Heart left ventricle (tissue), 16 donors: ENCODE measurements around the gene FBLN2. TPM values are rescaled to one million over a fixed set of nuclear protein-coding genes. Genes with fewer than 3 reads are reported as not detected.

Source experiments
- ATAC-seq, 4 donors: fragments of 200-7000 bp; cut with Tn5 transposase; one replicate each; pipeline ENCODE4 v1.9.1; 2020 to 2022; ENCODE audit warnings: moderate library complexity in 4 of 4, mild to moderate bottlenecking in 3 of 4, moderate number of reproducible peaks in 1 of 4
- DNase-seq, 5 donors: peaks; one replicate each; pipeline ENCODE4 v3.0.0-alpha.2; 2020
- H3K27ac ChIP-seq, 12 donors: fragments of 200-600 bp; sonication (generic) in 4 of 12; one replicate each; pipeline versions ENCODE4 v1.5.0 to v1.8.0; 2016 to 2022; ENCODE audit warnings: mild to moderate bottlenecking in 2 of 12
- H3K27me3 ChIP-seq, 9 donors: fragments of 200-600 bp; sonication (generic) in 2 of 9; one replicate each; pipeline versions ENCODE4 v1.5.1 to v1.8.0; 2016 to 2022; ENCODE audit warnings: mild to moderate bottlenecking in 3 of 9
- H3K36me3 ChIP-seq, 9 donors: fragments of 200-600 bp; sonication (generic) in 2 of 9; one replicate each; pipeline versions ENCODE4 v1.5.0 to v1.8.0; 2018 to 2022; ENCODE audit warnings: mild to moderate bottlenecking in 2 of 9
- H3K4me1 ChIP-seq, 12 donors: fragments of 200-600 bp; sonication (generic) in 4 of 12; one replicate each; pipeline versions ENCODE4 v1.5.0 to v1.8.0; 2016 to 2022; ENCODE audit warnings: mild to moderate bottlenecking in 3 of 12
- H3K4me3 ChIP-seq, 12 donors: fragments of 200-600 bp; sonication (generic) in 4 of 12; one replicate each; pipeline versions ENCODE4 v1.5.0 to v1.8.0; 2017 to 2022; ENCODE audit warnings: mild to moderate bottlenecking in 9 of 12, moderate library complexity in 4 of 12
- H3K9me3 ChIP-seq, 12 donors: fragments of 200-600 bp; sonication (generic) in 4 of 12; one replicate each; pipeline versions ENCODE4 v1.5.0 to v1.8.0; 2016 to 2022; ENCODE audit warnings: mild to moderate bottlenecking in 1 of 12
- CTCF ChIP-seq, 12 donors: fragments of 200-600 bp; sonication (generic) in 4 of 12; IDR thresholded peaks; one replicate each; pipeline versions ENCODE4 v1.5.0 to v1.8.0; 2018 to 2022; ENCODE audit warnings: antibody characterized with exemption in 12 of 12, mild to moderate bottlenecking in 5 of 12
- POLR2A ChIP-seq, 2 donors: fragments of 450-650 bp; IDR thresholded peaks; one replicate each; pipeline ENCODE4 v1.6.1; 2017; ENCODE audit warnings: antibody characterized with exemption in 2 of 2, mild to moderate bottlenecking in 2 of 2, moderate library complexity in 2 of 2
- WGBS, 4 donors: extraction: QIAGEN DNeasy Blood & Tissue Kit in 2 of 4; methylation state at CpG; one replicate each; pipeline versions ENCODE4 v1.1.5 to v1.1.7; 2013 to 2018; 5-methylcytosine and 5-hydroxymethylcytosine counted together
- intact Hi-C, 10 donors: fragments of 100-400 bp; cut with DNase I; formaldehyde crosslinking; loops; one replicate each; pipeline versions ENCODE4 v1.11.1 to v1.14.2; 2022
- polyA plus RNA-seq, 2 donors: library from polyadenylated mRNA; stranded (reverse); fragments of 200-250 nt; gene quantifications; one replicate each; pipeline ENCODE4 v1.2.3, GENCODE V29; 2013
- total RNA-seq, 9 donors: library from RNA; depleted of rRNA in 2 of 9; stranded (reverse); fragments of >200 nt in 2 of 9; fragmentation: NEBNext Ultra II Directional in 3 of 9; extraction: Animal tissue kit (Norgen Biotek cat#: 25700) in 3 of 9; gene quantifications; one replicate each; pipeline versions ENCODE4 v1.1.0 to v1.2.4, GENCODE V29; 2016 to 2023
- donor health status: ischemic (EF 13 %, LVEDD 7.1; RV severe dilation, severe dysfunction).
- donor health status: healthy with polysubstance abuse.
- donor health status: DM: no; HTN: yes; CAD: no.
- donor health status: DM: no; HTN: no; CAD: no.
- donor health status: ischemic (EF 25% LVEDD 6.9; RV normal size, moderate dysfunction).
- donor health status: ischemic (EF 25% LVEDD 5.7; RV mildly dilated, moderate dysfunction).
- donor health status: healthy.
- donor health status: DM: yes; HTN: yes; CAD: no.
- donor health status: ischemic (EF 35%, LVEDD 5.7; RV mildly dilated, moderate dysfunction).
- donor health status: nonischemic (EF 11% LVEDD 7.7; RV severe dilation, severe dysfunction).
- donor health status: DM: yes; HTN: yes; CAD: no.
- donor health status: PGD.
- donor health status: ischemic (EF 29% LVEDD 5.4; RV normal size, mild dysfunction).
- donor health status: nonischemic (EF 23%, LVEDD 6.1; RV moderate dilation, normal function).

The FBLN2 gene
- total and polyA plus RNA-seq, 11 donors: 16.5 to 118 (median 42.7) TPM

- peak in 2 of 4 donors; percentile 14 to 16 for ATAC-seq
Observed at GRCh38 chr3:13638927-13639326, 90.0 kb downstream of the FBLN2 start.

GRCh38 chr3:13642597-13642996, 93.7 kb downstream of the FBLN2 start:
- TF ChIP-seq POLR2A (IDR thresholded peaks at IDR 0.05): no peak
- no peak for TF ChIP-seq CTCF (IDR thresholded peaks at IDR 0.05)

More at GRCh38 chr3:13638927-13639326, 90.0 kb downstream of the FBLN2 start:
- H3K9me3 ChIP-seq: no peaks in the 10 kb centered on the region
- TF ChIP-seq POLR2A (IDR thresholded peaks at IDR 0.05): no peak
- TF ChIP-seq CTCF (IDR thresholded peaks at IDR 0.05): no peak
- no peak for DNase-seq
- no peak overlapping the region for H3K27ac ChIP-seq
- peaks cover 0 to 6% (median 0%) of the 10 kb centered on the region in 9 donors for H3K36me3 ChIP-seq
- 71 to 85% (median 77%) methylated on average over 13 to 17 of the region's 17 CpGs for WGBS, 4 donors
- H3K27me3 ChIP-seq: no peaks in the 10 kb centered on the region
- intact Hi-C loops: no loop called here
- no peak overlapping the region for H3K4me3 ChIP-seq
- no peaks in the 10 kb centered on the region for H3K4me1 ChIP-seq

GRCh38 chr3:13644341-13645117, 95.6 kb downstream of the FBLN2 start:
- WGBS, 4 donors: 86 to 96% (median 92%) methylated on average over 4 of the region's 4 CpGs
- Histone ChIP-seq H3K9me3 (no peaks in the 10 kb centered on the region), H3K27ac (no peak overlapping the region), H3K4me1 (peaks cover 0 to 12% (median 4%) of the 10 kb centered on the region in 12 donors), H3K4me3 (no peak overlapping the region), H3K36me3 (no peaks in the 10 kb centered on the region), H3K27me3 (peaks cover 0 to 28% (median 3%) of the 10 kb centered on the region in 9 donors)
- no peak for ATAC-seq
- DNase-seq: no peak
- intact Hi-C loops: loop anchor here in 5 of 10 donors (5.0 to 10.0 kb wide), 3 partner anchors 77 to 552 kb away; no protein-coding TSS in a partner anchor
- no peak for TF ChIP-seq POLR2A (IDR thresholded peaks at IDR 0.05)
- TF ChIP-seq CTCF (IDR thresholded peaks at IDR 0.05): no peak

More at GRCh38 chr3:13642597-13642996, 93.7 kb downstream of the FBLN2 start:
- Histone ChIP-seq H3K4me3 (no peak overlapping the region), H3K9me3 (no peaks in the 10 kb centered on the region), H3K27ac (no peak overlapping the region), H3K27me3 (peaks cover 0 to 22% (median 3%) of the 10 kb centered on the region in 9 donors), H3K36me3 (no peaks in the 10 kb centered on the region), H3K4me1 (peaks cover 0 to 5% (median 0%) of the 10 kb centered on the region in 12 donors)
- intact Hi-C loops: loop anchor here in 2 of 10 donors (10.0 kb wide), 1 partner anchor 78 kb away; no protein-coding TSS in a partner anchor
- no peak for DNase-seq
- ATAC-seq: no peak
- WGBS, 4 donors: 80 to 91% (median 88%) methylated on average over 6 of the region's 6 CpGs
